Immature natural killer cell (primary cell): ENCODE measurements around the gene IFI30. TPM values are rescaled to one million over a fixed set of nuclear protein-coding genes. Genes with fewer than 3 reads are reported as not detected.

Experiments
- DNase-seq, 3 donors: peaks; one replicate each; pipeline ENCODE4 v3.0.0; 2022; ENCODE audit warnings: mixed read lengths in 1 of 3
- H3K27ac Mint-ChIP-seq, 6 donors: one replicate each; pipeline ENCODE4 v1.8.0; 2020; ENCODE audit warnings: mixed read lengths in 6 of 6, mild to moderate bottlenecking in 5 of 6, inconsistent platforms in 4 of 6, moderate library complexity in 3 of 6
- H3K27me3 Mint-ChIP-seq, 3 donors: one replicate each; pipeline ENCODE4 v1.8.0; 2020 to 2021; ENCODE audit warnings: low read depth in 3 of 3, mild to moderate bottlenecking in 3 of 3, mixed read lengths in 3 of 3, moderate library complexity in 3 of 3, inconsistent platforms in 1 of 3
- H3K36me3 Mint-ChIP-seq, 3 donors: one replicate each; pipeline ENCODE4 v1.8.0; 2020; ENCODE audit warnings: mixed read lengths in 3 of 3, inconsistent platforms in 2 of 3, mild to moderate bottlenecking in 2 of 3
- H3K4me1 Mint-ChIP-seq, 2 donors: one replicate each; pipeline ENCODE4 v1.8.0; 2020; ENCODE audit warnings: inconsistent platforms in 2 of 2, mild to moderate bottlenecking in 2 of 2, mixed read lengths in 2 of 2, moderate library complexity in 1 of 2
- H3K4me3 Mint-ChIP-seq, 5 donors: one replicate each; pipeline ENCODE4 v1.8.0; 2020; ENCODE audit warnings: mild to moderate bottlenecking in 5 of 5, mixed read lengths in 5 of 5, inconsistent platforms in 3 of 5, moderate library complexity in 3 of 5
- H3K9me3 Mint-ChIP-seq, 6 donors: one replicate each; pipeline ENCODE4 v1.8.0; 2020; ENCODE audit warnings: mild to moderate bottlenecking in 6 of 6, mixed read lengths in 6 of 6, inconsistent platforms in 4 of 6, moderate library complexity in 3 of 6
- polyA plus RNA-seq, 3 donors: library from polyadenylated mRNA; unstranded; fragments of 300-500 nt; fragmentation: Illumina TruSeq; gene quantifications; one replicate each; pipeline ENCODE4 v1.2.3, GENCODE V29; 2021

IFI30 gene
- polyA plus RNA-seq, 3 donors from 2014 or later: 49.0 to 184 (median 83.1) TPM

DNA sequence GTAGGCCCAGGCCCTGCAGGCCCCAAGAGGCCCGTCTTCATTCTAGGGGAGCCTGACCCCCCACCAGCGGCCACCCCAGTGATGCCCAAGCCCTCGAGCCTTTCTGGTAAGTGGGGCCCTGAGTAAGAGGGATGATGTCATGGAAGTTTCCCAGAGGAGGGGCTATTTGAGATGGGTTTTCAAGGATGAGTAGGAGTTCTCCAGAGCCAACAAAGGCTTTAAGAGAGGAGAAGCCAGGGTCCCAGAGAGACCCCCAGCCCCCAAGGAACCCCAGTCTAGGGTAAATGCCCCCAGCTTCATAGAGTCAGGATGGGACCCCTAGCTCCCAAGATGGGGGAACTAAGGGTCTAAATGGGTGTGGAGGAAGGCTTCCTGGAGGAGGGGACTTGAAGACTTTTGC lies 29.7 kb upstream of the IFI30 start:
- Mint-ChIP-seq H3K27me3 (peaks cover 3 to 15% (median 10%) of the 10 kb centered on the region in 3 donors), H3K36me3 (peaks cover 23 to 53% (median 47%) of the 10 kb centered on the region in 3 donors), H3K27ac (peak overlapping the region in 3 of 6 donors; percentile 1 to 69 (median 62)), H3K4me3 (no peak overlapping the region), H3K9me3 (no peaks in the 10 kb centered on the region), H3K4me1 (peaks cover 19 to 27% of the 10 kb centered on the region in 2 donors)
- no peak for DNase-seq

DNA sequence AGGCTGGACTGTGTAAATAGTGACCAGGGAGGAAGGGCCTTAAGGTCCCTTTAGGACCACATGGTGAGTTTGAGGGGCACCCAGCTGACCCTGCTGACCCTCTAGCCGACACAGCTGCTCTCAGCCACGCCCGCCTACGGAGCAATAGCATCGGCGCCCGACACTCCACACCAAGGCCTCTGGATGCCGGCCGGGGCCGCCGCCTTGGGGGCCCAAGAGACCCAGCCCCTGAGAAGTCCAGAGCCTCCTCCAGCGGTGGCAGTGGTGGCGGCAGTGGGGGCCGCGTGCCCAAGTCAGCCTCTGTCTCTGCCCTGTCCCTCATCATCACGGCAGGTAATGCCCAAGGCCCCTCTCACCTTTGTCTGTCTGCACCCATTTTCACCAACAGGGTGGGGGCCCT lies 29.3 kb upstream of the IFI30 start:
- Mint-ChIP-seq H3K4me1 (peaks cover 22 to 27% of the 10 kb centered on the region in 2 donors), H3K27ac (peak overlapping the region in 1 of 6 donors; percentile 62), H3K27me3 (peaks cover 4 to 14% (median 12%) of the 10 kb centered on the region in 3 donors), H3K4me3 (no peak overlapping the region), H3K36me3 (peaks cover 22 to 51% (median 44%) of the 10 kb centered on the region in 3 donors), H3K9me3 (no peaks in the 10 kb centered on the region)
- no peak for DNase-seq

- H3K27ac Mint-ChIP-seq: peak overlapping the region in 3 of 6 donors; percentile 58 to 60 (median 59)
- no peaks in the 10 kb centered on the region for H3K9me3 Mint-ChIP-seq
- peaks cover 27 to 31% of the 10 kb centered on the region in 2 donors for H3K4me1 Mint-ChIP-seq
- H3K27me3 Mint-ChIP-seq: peaks cover 4 to 18% (median 15%) of the 10 kb centered on the region in 3 donors
- H3K36me3 Mint-ChIP-seq: peaks cover 22 to 53% (median 44%) of the 10 kb centered on the region in 3 donors
- no peak overlapping the region for H3K4me3 Mint-ChIP-seq
- no peak for DNase-seq
Measured at GRCh38 chr19:18144906-18145305, 28.7 kb upstream of the IFI30 start.

DNA sequence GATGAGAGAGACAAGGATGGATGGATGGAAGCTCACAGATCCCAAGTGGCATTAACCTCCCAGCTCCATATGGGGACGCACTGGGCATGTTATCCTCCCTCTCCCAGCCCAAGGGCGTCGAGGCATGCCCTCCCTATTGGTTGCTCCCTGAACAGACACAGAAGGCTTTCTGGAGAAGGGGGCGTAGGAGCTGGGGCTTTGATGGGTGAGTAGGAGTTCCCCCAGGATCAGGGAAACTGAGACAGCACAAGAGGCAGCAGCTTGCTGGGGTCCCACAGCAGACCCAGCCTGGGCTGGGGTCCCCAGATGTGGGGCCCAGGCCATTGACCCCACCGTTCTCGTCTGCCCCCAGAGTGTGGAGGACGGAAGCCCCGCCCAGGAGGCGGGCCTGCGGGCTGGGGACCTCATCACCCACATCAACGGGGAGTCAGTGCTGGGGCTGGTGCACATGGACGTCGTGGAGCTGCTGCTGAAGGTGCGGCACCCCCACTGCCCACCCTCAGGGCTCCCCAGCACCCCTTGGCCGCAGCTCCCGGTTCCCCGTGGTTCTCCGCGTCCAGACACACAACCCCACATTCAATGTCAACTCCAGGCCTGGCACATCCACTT lies 28.1 kb upstream of the IFI30 start:
- Mint-ChIP-seq H3K4me3 (no peak overlapping the region), H3K27me3 (peaks cover 6 to 17% (median 15%) of the 10 kb centered on the region in 3 donors), H3K27ac (peak overlapping the region in 4 of 6 donors; percentile 59 to 77 (median 61)), H3K36me3 (peaks cover 18 to 50% (median 41%) of the 10 kb centered on the region in 3 donors), H3K4me1 (peaks cover 31 to 37% of the 10 kb centered on the region in 2 donors), H3K9me3 (no peaks in the 10 kb centered on the region)
- DNase-seq: no peak

GRCh38 chr19:18147396-18147795 lies 26.2 kb upstream of the IFI30 start:
- Mint-ChIP-seq H3K36me3 (peaks cover 14 to 42% (median 31%) of the 10 kb centered on the region in 3 donors), H3K27me3 (peaks cover 8 to 18% (median 18%) of the 10 kb centered on the region in 3 donors), H3K4me1 (peaks cover 50 to 56% of the 10 kb centered on the region in 2 donors), H3K4me3 (peak overlapping the region; percentile 40 to 89 (median 52)), H3K27ac (peak overlapping the region; percentile 46 to 88 (median 82)), H3K9me3 (no peaks in the 10 kb centered on the region)
- DNase-seq: no peak

- DNase-seq: peak; percentile 43 to 57 (median 54)
- peak overlapping the region; percentile 84 to 93 (median 90) for H3K4me3 Mint-ChIP-seq
- peak overlapping the region; percentile 88 to 96 (median 94) for H3K27ac Mint-ChIP-seq
- peaks cover 10 to 35% (median 21%) of the 10 kb centered on the region in 3 donors for H3K36me3 Mint-ChIP-seq
- H3K9me3 Mint-ChIP-seq: no peaks in the 10 kb centered on the region
- peaks cover 63 to 67% of the 10 kb centered on the region in 2 donors for H3K4me1 Mint-ChIP-seq
- peaks cover 18 to 31% (median 26%) of the 10 kb centered on the region in 3 donors for H3K27me3 Mint-ChIP-seq
Measured at GRCh38 chr19:18149596-18149975, 24.0 kb upstream of the IFI30 start.

DNA sequence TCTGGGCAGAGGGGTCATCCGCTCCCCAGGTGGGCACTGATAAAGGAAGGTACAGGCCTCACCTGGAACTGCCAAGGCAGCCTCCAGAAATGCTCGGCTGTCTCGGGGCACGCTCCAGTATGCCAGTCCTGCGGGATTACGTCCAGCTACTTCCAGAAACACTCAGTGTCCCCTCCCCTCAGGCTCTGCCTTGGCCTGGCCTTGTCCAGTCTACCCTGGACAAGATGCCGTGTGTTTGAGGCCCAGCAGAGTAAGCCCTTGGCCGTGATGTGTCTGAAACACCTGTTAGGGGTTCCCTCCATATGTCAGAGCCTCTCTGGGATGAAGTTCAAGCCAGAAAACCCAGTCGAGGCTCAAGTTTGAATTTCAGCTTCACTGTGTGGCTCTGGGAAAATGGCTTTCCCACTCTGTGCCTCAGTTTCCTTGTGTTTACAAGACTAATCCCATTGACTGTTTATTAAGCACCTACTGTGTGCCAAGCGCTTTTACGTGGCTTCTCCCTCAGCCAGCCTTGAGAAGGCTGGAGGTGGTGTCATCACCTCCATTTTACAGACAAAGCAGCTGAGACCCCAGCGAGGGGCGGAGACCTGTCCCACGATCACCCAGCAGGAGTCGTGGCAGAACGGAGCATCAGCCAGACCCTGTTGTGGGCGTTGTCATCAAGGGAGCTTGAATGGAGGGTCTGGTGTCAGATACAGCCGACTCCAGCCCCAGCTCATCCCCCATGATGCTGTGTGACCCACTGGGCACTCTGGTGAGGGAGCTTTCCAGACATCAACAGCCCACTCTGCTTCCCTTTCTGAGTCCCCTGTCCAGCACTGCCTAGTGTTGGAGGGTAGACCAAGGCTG lies 22.6 kb upstream of the IFI30 start:
- Mint-ChIP-seq H3K27me3 (peaks cover 18 to 28% (median 26%) of the 10 kb centered on the region in 3 donors), H3K9me3 (no peaks in the 10 kb centered on the region), H3K36me3 (peaks cover 10 to 27% (median 16%) of the 10 kb centered on the region in 3 donors), H3K4me3 (peak overlapping the region; percentile 84 to 96 (median 91)), H3K4me1 (peaks cover 65 to 68% of the 10 kb centered on the region in 2 donors), H3K27ac (peak overlapping the region; percentile 90 to 98 (median 93))
- no peak for DNase-seq

DNA sequence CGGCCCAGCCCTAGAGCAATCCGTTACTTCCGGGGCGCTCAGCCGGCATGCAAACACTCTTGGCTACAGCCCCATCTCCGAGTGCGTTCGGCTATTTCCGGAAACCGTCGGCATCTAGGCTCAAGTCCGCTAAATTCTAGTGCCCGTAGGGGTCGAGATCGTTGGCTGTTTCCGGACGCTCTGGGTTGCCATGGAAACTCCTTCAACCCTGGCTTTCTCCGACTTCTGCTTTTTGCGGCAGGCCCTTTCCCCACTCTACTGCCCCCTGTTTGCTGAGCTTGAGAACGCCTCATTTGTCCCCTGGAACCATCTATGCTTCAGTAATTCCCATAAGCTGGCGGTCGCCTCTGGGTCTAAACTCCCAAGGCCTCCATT lies 21.2 kb upstream of the IFI30 start:
- peaks cover 16 to 28% (median 26%) of the 10 kb centered on the region in 3 donors for H3K27me3 Mint-ChIP-seq
- H3K4me1 Mint-ChIP-seq: peaks cover 57 to 63% of the 10 kb centered on the region in 2 donors
- H3K4me3 Mint-ChIP-seq: peak overlapping the region; percentile 84 to 96 (median 91)
- H3K36me3 Mint-ChIP-seq: peaks cover 3 to 19% (median 8%) of the 10 kb centered on the region in 3 donors
- peak; percentile 97 to 98 (median 98) for DNase-seq
- H3K27ac Mint-ChIP-seq: peak overlapping the region; percentile 90 to 98 (median 93)
- no peaks in the 10 kb centered on the region for H3K9me3 Mint-ChIP-seq

GRCh38 chr19:18152817-18153555 lies 20.6 kb upstream of the IFI30 start, which contains the start of gene PIK3R2:
Gene PIK3R2, plus strand, starts transcription at chr19:18153163. Its CDS starts 2,717 bp downstream, at chr19:18155880.
- Mint-ChIP-seq H3K36me3 (peaks cover 0 to 16% (median 4%) of the 10 kb centered on the region in 3 donors), H3K9me3 (no peaks in the 10 kb centered on the region), H3K4me3 (peak within 1 kb of the TSS; percentile 84 to 96 (median 91))

GRCh38 chr19:18153556-18154134 lies 20.0 kb upstream of the IFI30 start:
- peak overlapping the region; percentile 69 to 89 (median 80) for H3K27ac Mint-ChIP-seq
- no peaks in the 10 kb centered on the region for H3K9me3 Mint-ChIP-seq
- H3K4me3 Mint-ChIP-seq: peak overlapping the region; percentile 84 to 96 (median 90)
- H3K27me3 Mint-ChIP-seq: peaks cover 16 to 25% (median 19%) of the 10 kb centered on the region in 3 donors
- peaks cover 0 to 10% (median 3%) of the 10 kb centered on the region in 3 donors for H3K36me3 Mint-ChIP-seq
- DNase-seq: no peak
- H3K4me1 Mint-ChIP-seq: peaks cover 48 to 53% of the 10 kb centered on the region in 2 donors

More at GRCh38 chr19:18152817-18153555, 20.6 kb upstream of the IFI30 start, which contains the start of gene PIK3R2:
- peaks cover 16 to 25% (median 25%) of the 10 kb centered on the region in 3 donors for H3K27me3 Mint-ChIP-seq
- peaks cover 55 to 59% of the 10 kb centered on the region in 2 donors for H3K4me1 Mint-ChIP-seq
- H3K27ac Mint-ChIP-seq: peak within 1 kb of the TSS; percentile 90 to 98 (median 93)
- DNase-seq: peak; percentile 100

- H3K27ac Mint-ChIP-seq: peak overlapping the region in 1 of 6 donors; percentile 89
- DNase-seq: no peak
- H3K4me3 Mint-ChIP-seq: peak overlapping the region in 2 of 5 donors; percentile 3 to 87
- H3K27me3 Mint-ChIP-seq: peaks cover 11 to 18% (median 12%) of the 10 kb centered on the region in 3 donors
- no peaks in the 10 kb centered on the region for H3K9me3 Mint-ChIP-seq
- H3K36me3 Mint-ChIP-seq: peaks cover 0 to 4% (median 0%) of the 10 kb centered on the region in 3 donors
- H3K4me1 Mint-ChIP-seq: peaks cover 37 to 41% of the 10 kb centered on the region in 2 donors
Measured at GRCh38 chr19:18155095-18156087, 18.2 kb upstream of the IFI30 start.

- Mint-ChIP-seq H3K9me3 (no peaks in the 10 kb centered on the region), H3K27ac (peak overlapping the region in 2 of 6 donors; percentile 59 to 69), H3K4me3 (no peak overlapping the region), H3K36me3 (peaks cover 0 to 4% (median 0%) of the 10 kb centered on the region in 3 donors), H3K27me3 (peaks cover 11 to 18% (median 12%) of the 10 kb centered on the region in 3 donors), H3K4me1 (peaks cover 31 to 36% of the 10 kb centered on the region in 2 donors)
- no peak for DNase-seq
Measured at GRCh38 chr19:18156268-18156667, 17.3 kb upstream of the IFI30 start.
